Caco-2 (cell line): ENCODE data around the gene MGMT. TPM values are rescaled to one million over a fixed set of nuclear protein-coding genes. Genes with fewer than 3 reads are reported as not detected.

Experiments
- BruUV-seq: library from RNA; stranded (reverse); fragments of 400-500 nt; replicated peaks from 2 replicates; lab custom pipeline; 2021; lab: Mats Ljungman, UMichigan
- CTCF ChIA-PET: fragments of 300-600 bp; sonication (Branson Sonifier 250); formaldehyde crosslinking; loops from one replicate; lab custom pipeline; 2022; ENCODE audit warnings: antibody characterized with exemption; lab: Charles Lee
- POLR2A ChIA-PET: fragments of 300-600 bp; sonication (Branson Sonifier 250); formaldehyde crosslinking; loops from one replicate; lab custom pipeline; 2022; ENCODE audit warnings: antibody characterized with exemption; lab: Charles Lee
- DNase-seq, 2 experiments: peaks; one replicate each; pipeline versions ENCODE4 v3.0.0 to v3.0.0-alpha.2; 2020 to 2022
- H3K27me3 ChIP-seq: replicated peaks from 2 replicates; pipeline ENCODE4 v1.6.0; 2011; ENCODE audit warnings: low read length; ENCODE audit not compliant: control insufficient read depth, insufficient read depth
- H3K36me3 ChIP-seq: 2 replicates; pipeline ENCODE4 v1.5.1; 2011; ENCODE audit warnings: low read length; ENCODE audit not compliant: control insufficient read depth, insufficient read depth
- H3K4me1 ChIP-seq: fragments of 250-450 bp; sonication (Bioruptor Pico); 2 replicates; pipeline ENCODE4 v1.5.1; 2020; ENCODE audit warnings: mild to moderate bottlenecking
- H3K4me3 ChIP-seq: 2 replicates; pipeline ENCODE4 v1.5.1; 2011; ENCODE audit warnings: low read depth, mild to moderate bottlenecking, control low read depth, low read length
- H3K9me3 ChIP-seq: fragments of 250-450 bp; sonication (Bioruptor Pico); 2 replicates; pipeline ENCODE4 v1.5.1; 2020; ENCODE audit warnings: mild to moderate bottlenecking, moderate library complexity
- H3K27ac Mint-ChIP-seq: one replicate; pipeline ENCODE4 v1.8.0; 2022; ENCODE audit warnings: mixed read lengths; ENCODE audit not compliant: unreplicated experiment
- H3K27me3 Mint-ChIP-seq: one replicate; pipeline ENCODE4 v1.8.0; 2022; ENCODE audit warnings: mixed read lengths; ENCODE audit not compliant: insufficient read depth, unreplicated experiment
- H3K36me3 Mint-ChIP-seq: one replicate; pipeline ENCODE4 v1.8.0; 2022; ENCODE audit warnings: mild to moderate bottlenecking, mixed read lengths; ENCODE audit not compliant: insufficient read depth, unreplicated experiment
- H3K4me1 Mint-ChIP-seq: one replicate; pipeline ENCODE4 v1.8.0; 2022; ENCODE audit warnings: low read depth, mixed read lengths; ENCODE audit not compliant: unreplicated experiment
- H3K4me3 Mint-ChIP-seq: one replicate; pipeline ENCODE4 v1.8.0; 2022; ENCODE audit warnings: mild to moderate bottlenecking, moderate library complexity, mixed read lengths; ENCODE audit not compliant: unreplicated experiment
- H3K9me3 Mint-ChIP-seq: one replicate; pipeline ENCODE4 v1.8.0; 2022; ENCODE audit warnings: mixed read lengths; ENCODE audit not compliant: unreplicated experiment
- intact Hi-C: fragments of 100-400 bp; cut with micrococcal nuclease; formaldehyde crosslinking; loops from one replicate; pipeline ENCODE4 v1.10.0; 2022; ENCODE audit not compliant: unreplicated experiment
- total RNA-seq: library from RNA; stranded (reverse); gene quantifications from 2 replicates; pipeline ENCODE4 v1.2.3, GENCODE V29; 2022
- TF ChIP-seq, protein P1 (sequence below), 2 experiments: fragments of 200-600 bp in 1 of 2; IDR thresholded peaks; 1 replicate in 1 of 2; 2 replicates in 1 of 2; pipeline versions ENCODE4 v1.5.1 to v1.8.0; 2011 to 2022; ENCODE audit warnings: antibody characterized with exemption in 1 of 2, control low read depth in 1 of 2, inconsistent platforms in 1 of 2, low read depth in 1 of 2, low read length in 1 of 2, mild to moderate bottlenecking in 1 of 2, moderate library complexity in 1 of 2; ENCODE audit not compliant: insufficient read depth in 1 of 2, severe bottlenecking in 1 of 2, unreplicated experiment in 1 of 2

The MGMT gene
- total RNA-seq, 1 experiment from 2014 or later, result 57.0 TPM

DNA sequence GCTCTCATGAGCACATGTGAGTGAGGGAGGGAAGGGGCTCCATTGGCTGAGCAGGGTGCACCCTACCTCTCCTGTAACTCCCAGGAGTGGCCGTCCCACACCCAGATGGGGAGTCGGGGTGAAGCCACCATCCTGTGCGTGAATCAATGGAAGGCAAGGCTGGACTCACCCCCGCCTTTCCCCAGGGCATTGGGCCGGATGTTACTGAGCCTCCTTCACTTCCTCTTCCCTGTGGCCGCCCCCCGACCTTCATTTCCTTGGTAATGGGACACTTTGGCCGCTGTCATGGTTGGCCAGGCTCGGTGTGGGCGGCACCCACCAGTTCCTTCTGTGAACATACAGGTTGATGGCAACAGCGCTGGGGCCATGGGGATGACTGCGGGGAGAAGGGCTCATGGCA is 209.0 kb downstream of the MGMT start:
- Mint-ChIP-seq H3K27me3 (no peaks in the 10 kb centered on the region), H3K4me1 (no peaks in the 10 kb centered on the region), H3K36me3 (peaks cover 8% of the 10 kb centered on the region), H3K27ac (no peak overlapping the region), H3K4me3 (no peak overlapping the region), H3K9me3 (no peaks in the 10 kb centered on the region)
- Histone ChIP-seq H3K4me1 (no peaks in the 10 kb centered on the region), H3K4me3 (no peak overlapping the region), H3K27me3 (no peaks in the 10 kb centered on the region), H3K36me3 (no peaks in the 10 kb centered on the region), H3K9me3 (no peaks in the 10 kb centered on the region)
- DNase-seq, result no peak
- TF ChIP-seq, protein P1, sequence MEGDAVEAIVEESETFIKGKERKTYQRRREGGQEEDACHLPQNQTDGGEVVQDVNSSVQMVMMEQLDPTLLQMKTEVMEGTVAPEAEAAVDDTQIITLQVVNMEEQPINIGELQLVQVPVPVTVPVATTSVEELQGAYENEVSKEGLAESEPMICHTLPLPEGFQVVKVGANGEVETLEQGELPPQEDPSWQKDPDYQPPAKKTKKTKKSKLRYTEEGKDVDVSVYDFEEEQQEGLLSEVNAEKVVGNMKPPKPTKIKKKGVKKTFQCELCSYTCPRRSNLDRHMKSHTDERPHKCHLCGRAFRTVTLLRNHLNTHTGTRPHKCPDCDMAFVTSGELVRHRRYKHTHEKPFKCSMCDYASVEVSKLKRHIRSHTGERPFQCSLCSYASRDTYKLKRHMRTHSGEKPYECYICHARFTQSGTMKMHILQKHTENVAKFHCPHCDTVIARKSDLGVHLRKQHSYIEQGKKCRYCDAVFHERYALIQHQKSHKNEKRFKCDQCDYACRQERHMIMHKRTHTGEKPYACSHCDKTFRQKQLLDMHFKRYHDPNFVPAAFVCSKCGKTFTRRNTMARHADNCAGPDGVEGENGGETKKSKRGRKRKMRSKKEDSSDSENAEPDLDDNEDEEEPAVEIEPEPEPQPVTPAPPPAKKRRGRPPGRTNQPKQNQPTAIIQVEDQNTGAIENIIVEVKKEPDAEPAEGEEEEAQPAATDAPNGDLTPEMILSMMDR (IDR thresholded peaks at IDR 0.05; ENCODE audit: insufficient read depth in 1 of 2, low read depth in 1 of 2, low read length in 1 of 2, severe bottlenecking in 1 of 2, unreplicated experiment in 1 of 2), result no peak
- POLR2A ChIA-PET, result no interaction called here
- intact Hi-C loops, result no loop called here
- CTCF ChIA-PET, result no interaction called here
- no TSS peak for BruUV-seq

DNA sequence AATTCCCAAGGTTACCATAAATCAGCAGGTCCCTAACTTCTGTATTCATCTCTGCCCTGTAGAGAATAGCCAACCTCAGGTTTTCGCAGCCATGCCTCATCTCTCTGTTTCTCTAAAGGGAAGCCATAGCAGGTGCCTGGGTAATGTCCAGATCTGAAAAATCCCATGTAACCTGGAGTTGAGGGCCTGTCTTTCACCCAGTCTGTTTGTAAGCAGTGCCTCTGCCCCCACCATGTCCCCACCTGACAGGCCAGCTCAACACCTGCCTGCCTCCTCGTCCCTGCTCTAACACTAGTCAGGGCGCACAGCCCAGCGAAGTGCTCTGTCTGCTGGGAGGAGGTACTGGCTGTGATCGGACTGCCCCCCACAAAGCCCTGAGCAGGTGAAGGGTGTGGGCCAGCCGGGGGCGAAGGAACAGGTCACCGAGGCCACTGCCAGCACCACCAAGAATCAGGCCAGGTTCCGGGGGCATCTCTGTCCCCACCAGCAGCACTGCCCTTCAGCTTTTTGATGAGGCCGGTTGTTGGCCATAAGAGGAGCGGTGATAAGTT is 210.4 kb downstream of the MGMT start:
- H3K27ac Mint-ChIP-seq, result no peak overlapping the region
- Histone ChIP-seq H3K27me3 (no peaks in the 10 kb centered on the region), H3K36me3 (no peaks in the 10 kb centered on the region), H3K9me3 (no peaks in the 10 kb centered on the region), H3K4me1 (no peaks in the 10 kb centered on the region), H3K4me3 (no peak overlapping the region)
- H3K36me3 Mint-ChIP-seq, result peaks cover 8% of the 10 kb centered on the region
- TF ChIP-seq, protein P1 (IDR thresholded peaks at IDR 0.05; ENCODE audit: insufficient read depth in 1 of 2, low read depth in 1 of 2, low read length in 1 of 2, severe bottlenecking in 1 of 2, unreplicated experiment in 1 of 2), result no peak
- DNase-seq, result no peak
- no TSS peak for BruUV-seq
- no peaks in the 10 kb centered on the region for H3K9me3 Mint-ChIP-seq
- CTCF ChIA-PET, result no interaction called here
- H3K4me3 Mint-ChIP-seq, result no peak overlapping the region
- POLR2A ChIA-PET, result no interaction called here
- H3K27me3 Mint-ChIP-seq, result no peaks in the 10 kb centered on the region
- H3K4me1 Mint-ChIP-seq, result no peaks in the 10 kb centered on the region
- intact Hi-C loops, result no loop called here

DNA sequence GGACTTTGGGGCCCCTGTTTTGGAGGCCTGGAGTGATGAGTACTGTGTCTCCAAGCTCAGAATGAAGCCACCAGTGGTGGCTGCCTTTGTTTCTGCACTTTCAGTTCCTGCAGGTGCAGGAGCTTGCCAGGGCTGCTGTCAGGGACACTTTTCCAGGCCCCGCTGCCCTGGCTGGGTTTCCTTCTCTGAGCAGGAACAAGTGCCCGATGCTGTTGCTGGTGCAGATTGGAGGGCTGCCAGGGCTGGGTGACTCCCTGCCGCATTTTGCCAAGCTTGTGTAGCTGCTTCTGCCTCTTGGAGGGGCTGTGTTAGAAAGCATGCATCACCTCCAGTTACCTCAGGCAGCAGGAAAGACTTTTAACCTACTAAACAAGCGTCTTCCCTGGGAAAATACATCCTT is 211.1 kb downstream of the MGMT start:
- Histone ChIP-seq H3K4me3 (no peak overlapping the region), H3K9me3 (no peaks in the 10 kb centered on the region), H3K36me3 (no peaks in the 10 kb centered on the region), H3K27me3 (no peaks in the 10 kb centered on the region), H3K4me1 (no peaks in the 10 kb centered on the region)
- TF ChIP-seq, protein P1 (IDR thresholded peaks at IDR 0.05; ENCODE audit: insufficient read depth in 1 of 2, low read depth in 1 of 2, low read length in 1 of 2, severe bottlenecking in 1 of 2, unreplicated experiment in 1 of 2), result no peak
- no peak for DNase-seq
- Mint-ChIP-seq H3K36me3 (peaks cover 8% of the 10 kb centered on the region), H3K4me1 (no peaks in the 10 kb centered on the region), H3K27ac (no peak overlapping the region), H3K4me3 (no peak overlapping the region), H3K9me3 (no peaks in the 10 kb centered on the region), H3K27me3 (no peaks in the 10 kb centered on the region)
- intact Hi-C loops, result no loop called here
- CTCF ChIA-PET, result no interaction called here
- no TSS peak for BruUV-seq
- POLR2A ChIA-PET, result no interaction called here
